ENCODE results near the gene CD81. TPM values are rescaled to one million over a fixed set of nuclear protein-coding genes. Genes with fewer than 3 reads are reported as not detected.

CD81 gene
- total RNA-seq, 3 donors from 2014 or later (not counting 1 experiment from before 2014, with no cell fraction given) = 263 to 292 (median 263) TPM

DNA sequence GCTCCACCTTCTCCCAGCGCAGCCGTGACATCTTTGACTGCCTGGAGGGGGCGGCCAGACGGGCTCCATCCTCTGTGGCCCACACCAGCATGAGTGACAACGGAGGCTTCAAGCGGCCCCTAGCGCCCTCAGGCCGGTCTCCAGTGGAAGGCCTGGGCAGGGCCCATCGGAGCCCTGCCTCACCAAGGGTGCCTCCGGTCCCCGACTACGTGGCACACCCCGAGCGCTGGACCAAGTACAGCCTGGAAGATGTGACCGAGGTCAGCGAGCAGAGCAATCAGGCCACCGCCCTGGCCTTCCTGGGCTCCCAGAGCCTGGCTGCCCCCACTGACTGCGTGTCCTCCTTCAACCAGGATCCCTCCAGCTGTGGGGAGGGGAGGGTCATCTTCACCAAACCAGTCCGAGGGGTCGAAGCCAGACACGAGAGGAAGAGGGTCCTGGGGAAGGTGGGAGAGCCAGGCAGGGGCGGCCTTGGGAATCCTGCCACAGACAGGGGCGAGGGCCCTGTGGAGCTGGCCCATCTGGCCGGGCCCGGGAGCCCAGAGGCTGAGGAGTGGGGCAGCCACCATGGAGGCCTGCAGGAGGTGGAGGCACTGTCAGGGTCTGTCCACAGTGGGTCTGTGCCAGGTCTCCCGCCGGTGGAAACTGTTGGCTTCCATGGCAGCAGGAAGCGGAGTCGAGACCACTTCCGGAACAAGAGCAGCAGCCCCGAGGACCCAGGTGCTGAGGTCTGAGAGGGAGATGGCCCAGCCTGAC, 26.0 kb downstream of the CD81 start:
- no peak overlapping the region for H3K4me3 Mint-ChIP-seq
- H3K9me3 Mint-ChIP-seq = no peaks in the 10 kb centered on the region
- 94% methylated on average over 31 of the region's 31 CpGs for WGBS (ENCODE audit: insufficient coverage)

DNA sequence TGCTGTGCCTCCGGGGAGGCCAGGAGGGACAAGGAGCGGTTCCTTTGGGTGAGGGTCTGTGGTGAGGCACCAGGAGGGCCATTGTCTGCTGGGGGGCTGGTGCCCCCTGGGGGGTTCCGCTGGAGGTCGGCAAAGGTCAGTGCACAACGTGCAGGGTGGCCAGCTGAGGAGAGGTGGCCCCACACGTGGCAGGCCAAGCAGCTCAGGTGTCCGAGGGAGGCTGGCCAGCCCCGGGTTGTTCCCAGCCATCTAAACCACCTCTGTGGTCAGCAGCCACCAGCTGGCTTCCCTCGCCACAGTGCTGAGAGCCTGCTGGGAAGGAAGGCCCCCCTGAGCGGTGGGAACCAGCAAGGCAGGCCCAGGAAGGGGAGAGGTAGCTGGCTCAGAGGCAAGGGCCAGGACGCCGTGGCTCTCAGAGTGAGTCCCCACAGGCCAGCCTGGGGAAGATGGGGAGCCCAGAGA, 27.7 kb downstream of the CD81 start:
- Histone ChIP-seq H3K36me3 (ENCODE audit: control insufficient read depth, insufficient read depth, low read length) (peaks cover 20% of the 10 kb centered on the region), H3K27ac (ENCODE audit: low read length) (no peak overlapping the region), H3K4me1 (ENCODE audit: control insufficient read depth, insufficient read depth, low read length) (peaks cover 17% of the 10 kb centered on the region), H3K4me3 (ENCODE audit: low read length) (no peak overlapping the region), H3K27me3 (ENCODE audit: control insufficient read depth, insufficient read depth, low read length) (no peaks in the 10 kb centered on the region), H3K9me3 (ENCODE audit: control insufficient read depth, insufficient read depth, low read length) (no peaks in the 10 kb centered on the region)
- Mint-ChIP-seq H3K4me1 (peaks cover 12% of the 10 kb centered on the region in 2 donors), H3K27ac (no peak overlapping the region), H3K36me3 (no peaks in the 10 kb centered on the region), H3K4me3 (no peak overlapping the region), H3K27me3 (ENCODE audit: low read depth in 2 of 2) (no peaks in the 10 kb centered on the region), H3K9me3 (no peaks in the 10 kb centered on the region)
- no peak for ATAC-seq
- 84% methylated on average over 12 of the region's 12 CpGs for WGBS (ENCODE audit: insufficient coverage)
- TF ChIP-seq, protein P1, sequence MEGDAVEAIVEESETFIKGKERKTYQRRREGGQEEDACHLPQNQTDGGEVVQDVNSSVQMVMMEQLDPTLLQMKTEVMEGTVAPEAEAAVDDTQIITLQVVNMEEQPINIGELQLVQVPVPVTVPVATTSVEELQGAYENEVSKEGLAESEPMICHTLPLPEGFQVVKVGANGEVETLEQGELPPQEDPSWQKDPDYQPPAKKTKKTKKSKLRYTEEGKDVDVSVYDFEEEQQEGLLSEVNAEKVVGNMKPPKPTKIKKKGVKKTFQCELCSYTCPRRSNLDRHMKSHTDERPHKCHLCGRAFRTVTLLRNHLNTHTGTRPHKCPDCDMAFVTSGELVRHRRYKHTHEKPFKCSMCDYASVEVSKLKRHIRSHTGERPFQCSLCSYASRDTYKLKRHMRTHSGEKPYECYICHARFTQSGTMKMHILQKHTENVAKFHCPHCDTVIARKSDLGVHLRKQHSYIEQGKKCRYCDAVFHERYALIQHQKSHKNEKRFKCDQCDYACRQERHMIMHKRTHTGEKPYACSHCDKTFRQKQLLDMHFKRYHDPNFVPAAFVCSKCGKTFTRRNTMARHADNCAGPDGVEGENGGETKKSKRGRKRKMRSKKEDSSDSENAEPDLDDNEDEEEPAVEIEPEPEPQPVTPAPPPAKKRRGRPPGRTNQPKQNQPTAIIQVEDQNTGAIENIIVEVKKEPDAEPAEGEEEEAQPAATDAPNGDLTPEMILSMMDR (IDR thresholded peaks at IDR 0.05) = no peak
- no peak for DNase-seq
- intact Hi-C loops (cut with micrococcal nuclease) = no loop called here

More for the DNA sequence above, 26.0 kb downstream of the CD81 start:
- H3K27me3 Mint-ChIP-seq (ENCODE audit: low read depth in 2 of 2) = no peaks in the 10 kb centered on the region
- no peak for ATAC-seq
- Histone ChIP-seq H3K4me1 (ENCODE audit: control insufficient read depth, insufficient read depth, low read length) (peaks cover 28% of the 10 kb centered on the region), H3K4me3 (ENCODE audit: low read length) (no peak overlapping the region), H3K36me3 (ENCODE audit: control insufficient read depth, insufficient read depth, low read length) (peaks cover 20% of the 10 kb centered on the region), H3K9me3 (ENCODE audit: control insufficient read depth, insufficient read depth, low read length) (no peaks in the 10 kb centered on the region), H3K27ac (ENCODE audit: low read length) (no peak overlapping the region), H3K27me3 (ENCODE audit: control insufficient read depth, insufficient read depth, low read length) (no peaks in the 10 kb centered on the region)
- no peaks in the 10 kb centered on the region for H3K36me3 Mint-ChIP-seq
- intact Hi-C loops (cut with micrococcal nuclease) = no loop called here
- H3K4me1 Mint-ChIP-seq = peaks cover 12 to 20% of the 10 kb centered on the region in 2 donors
- TF ChIP-seq, protein P1 (IDR thresholded peaks at IDR 0.05) = no peak
- H3K27ac Mint-ChIP-seq = no peak overlapping the region
- no peak for DNase-seq

DNA sequence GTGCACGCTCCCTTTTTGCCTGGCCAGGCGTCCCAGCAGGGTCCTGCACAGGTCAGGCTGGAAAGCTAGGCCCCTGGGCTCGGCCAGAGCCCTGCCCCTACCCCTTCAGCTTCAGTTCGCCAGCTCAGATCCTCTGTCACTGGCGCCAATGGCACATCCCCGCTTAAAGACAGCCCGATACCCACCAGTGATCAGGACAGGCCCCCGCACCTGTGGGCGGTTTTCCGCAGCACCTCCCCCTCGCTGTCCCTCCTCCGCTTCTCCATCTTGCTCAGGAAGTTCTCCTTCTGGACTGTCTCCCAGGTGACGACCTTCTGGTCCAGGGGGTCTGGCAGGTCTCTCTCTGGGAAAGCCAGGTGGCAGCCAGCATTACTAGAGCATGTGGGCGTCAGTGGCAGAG, 29.3 kb downstream of the CD81 start:
- no peaks in the 10 kb centered on the region for H3K27me3 ChIP-seq (ENCODE audit: control insufficient read depth, insufficient read depth, low read length)
- Mint-ChIP-seq H3K27ac (no peak overlapping the region), H3K4me3 (no peak overlapping the region), H3K4me1 (peaks cover 2 to 3% of the 10 kb centered on the region in 2 donors), H3K27me3 (ENCODE audit: low read depth in 2 of 2) (no peaks in the 10 kb centered on the region), H3K36me3 (no peaks in the 10 kb centered on the region), H3K9me3 (no peaks in the 10 kb centered on the region)
- peaks cover 20% of the 10 kb centered on the region for H3K36me3 ChIP-seq (ENCODE audit: control insufficient read depth, insufficient read depth, low read length)
- no peak overlapping the region for H3K4me3 ChIP-seq (ENCODE audit: low read length)
- TF ChIP-seq, protein P1 (IDR thresholded peaks at IDR 0.05) = no peak
- peaks cover 9% of the 10 kb centered on the region for H3K4me1 ChIP-seq (ENCODE audit: control insufficient read depth, insufficient read depth, low read length)
- no peak overlapping the region for H3K27ac ChIP-seq (ENCODE audit: low read length)
- 90% methylated on average over 14 of the region's 14 CpGs for WGBS (ENCODE audit: insufficient coverage)
- DNase-seq (no peak), ATAC-seq (no peak)
- no peaks in the 10 kb centered on the region for H3K9me3 ChIP-seq (ENCODE audit: control insufficient read depth, insufficient read depth, low read length)
- intact Hi-C loops (cut with micrococcal nuclease) = no loop called here

Measured in natural killer cell (primary cell).